ENCODE results near the gene CEL.

Gene CEL

GRCh38 chr9:133117271-133118178 lies 55.7 kb downstream of the CEL start:
- DNase-seq (ENCODE audit: low read depth) = peak; percentile 48

GRCh38 chr9:133118179-133118520 lies 56.4 kb downstream of the CEL start:
- no peak for DNase-seq (ENCODE audit: low read depth)

- DNase-seq (ENCODE audit: low read depth) = no peak
Measured at GRCh38 chr9:133118568-133118967, 56.8 kb downstream of the CEL start.

GRCh38 chr9:133119103-133119845 lies 57.5 kb downstream of the CEL start:
- no peak for DNase-seq (ENCODE audit: low read depth)

GRCh38 chr9:133119846-133120500 lies 58.2 kb downstream of the CEL start:
- DNase-seq (ENCODE audit: low read depth) = no peak

- no peak for DNase-seq (ENCODE audit: low read depth)
Measured at GRCh38 chr9:133120501-133121197, 58.9 kb downstream of the CEL start.

Data from GM04504 (cell line).